Erythroblast (primary cell): Measurements from ENCODE around the gene TOMM34.

Source experiments
- GATA1 ChIP-seq: IDR thresholded peaks from 2 replicates; pipeline ENCODE4 v1.6.1; 2011; ENCODE audit warnings: low read depth, mild to moderate bottlenecking, control low read depth, low read length, moderate library complexity
- POLR2A ChIP-seq: IDR thresholded peaks from 2 replicates; pipeline ENCODE4 v1.6.1; 2011; ENCODE audit warnings: mild to moderate bottlenecking, low read length

DNA sequence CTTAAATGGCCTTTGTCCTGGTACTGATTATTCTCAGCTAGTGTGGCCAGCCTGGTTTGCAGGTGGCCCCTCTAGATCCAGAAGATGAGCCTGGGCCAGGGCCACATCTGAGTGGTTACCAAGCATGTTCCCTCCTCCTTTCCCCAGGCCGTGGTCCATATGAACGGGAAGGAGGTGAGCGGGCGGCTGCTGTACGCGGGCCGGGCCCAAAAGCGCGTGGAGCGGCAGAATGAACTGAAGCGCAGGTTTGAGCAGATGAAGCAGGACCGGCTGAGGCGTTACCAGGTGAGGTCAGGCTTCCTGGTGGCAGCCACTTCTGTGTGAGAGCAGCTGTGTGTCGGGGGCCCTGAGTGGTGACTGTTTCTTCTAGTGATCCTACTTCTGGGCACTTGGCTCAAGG, 38.8 kb downstream of the TOMM34 start:
- no peak for TF ChIP-seq POLR2A
- no peak for TF ChIP-seq GATA1
